HG03039 (cell line): ENCODE results near the gene DCAF5.

ENCODE experiments used
- ATAC-seq: cut with Tn5 transposase; IDR thresholded peaks from one replicate; pipeline ENCODE4 v1.9.1; 2021; ENCODE audit warnings: mild to moderate bottlenecking, moderate library complexity; ENCODE audit not compliant: unreplicated experiment

The DCAF5 gene

GRCh38 chr14:69012256-69012953 is 140.5 kb downstream of the DCAF5 start:
- no peak for ATAC-seq

- ATAC-seq: no peak
These were observed 142.3 kb downstream of the DCAF5 start for GRCh38 chr14:69010648-69011047.

- no peak for ATAC-seq
These were observed 144.5 kb downstream of the DCAF5 start for GRCh38 chr14:69008421-69008884.

GRCh38 chr14:69006346-69006745 is 146.6 kb downstream of the DCAF5 start:
- no peak for ATAC-seq

- no peak for ATAC-seq
These were observed 147.3 kb downstream of the DCAF5 start for GRCh38 chr14:69005432-69006148.

- no peak for ATAC-seq
These were observed 148.0 kb downstream of the DCAF5 start for GRCh38 chr14:69004731-69005431.

GRCh38 chr14:69003626-69004025 is 149.3 kb downstream of the DCAF5 start:
- ATAC-seq: no peak

GRCh38 chr14:69002069-69002468 is 150.8 kb downstream of the DCAF5 start:
- ATAC-seq: no peak

GRCh38 chr14:69001375-69001774 is 151.5 kb downstream of the DCAF5 start:
- no peak for ATAC-seq
